Measurements from ENCODE around the gene HTRA2.
A peak's percentile ranks its signal among the peaks of the same experiment; 100 is the strongest.

The HTRA2 gene

GRCh38 chr2:74514368-74515270 is 15.1 kb upstream of the HTRA2 start, which contains the start of gene TLX2:
TSS of gene TLX2 (plus strand) at chr2:74514450. CDS start at chr2:74514807, 357 bp downstream.
- H3K27me3 ChIP-seq (ENCODE audit: control insufficient read depth, insufficient read depth, low read length), result no peaks in the 10 kb centered on the region
- H3K4me1 ChIP-seq, result no peaks in the 10 kb centered on the region
- peak within 1 kb of the TSS; percentile 39 for H3K4me3 ChIP-seq (ENCODE audit: low read depth, low read length)

GRCh38 chr2:74515271-74515980 is 14.3 kb upstream of the HTRA2 start:
- Histone ChIP-seq H3K9ac (no peak overlapping the region), H3K4me2 (ENCODE audit: low read length) (peak overlapping the region; percentile 61), H3K27ac (no peak overlapping the region), H3K4me3 (ENCODE audit: low read depth, low read length) (peak overlapping the region; percentile 46), H3K27me3 (ENCODE audit: control insufficient read depth, insufficient read depth, low read length) (no peaks in the 10 kb centered on the region), H3K9me3 (ENCODE audit: control insufficient read depth, low read length) (no peaks in the 10 kb centered on the region), H2AFZ (peak overlapping the region; percentile 62), H3K4me1 (no peaks in the 10 kb centered on the region), H3K36me3 (ENCODE audit: control insufficient read depth, insufficient read depth, low read length) (no peaks in the 10 kb centered on the region), H3K79me2 (no peaks in the 10 kb centered on the region)
- no peak for TF ChIP-seq CTCF (IDR thresholded peaks at IDR 0.05)

More at GRCh38 chr2:74514368-74515270, 15.1 kb upstream of the HTRA2 start, which contains the start of gene TLX2:
- Histone ChIP-seq H3K27ac (no peak within 1 kb of the TSS), H3K79me2 (no peaks in the 10 kb centered on the region), H3K4me2 (ENCODE audit: low read length) (peak within 1 kb of the TSS; percentile 57), H2AFZ (no peak within 1 kb of the TSS), H3K9ac (no peak within 1 kb of the TSS), H3K36me3 (ENCODE audit: control insufficient read depth, insufficient read depth, low read length) (no peaks in the 10 kb centered on the region), H3K9me3 (ENCODE audit: control insufficient read depth, low read length) (no peaks in the 10 kb centered on the region)
- no peak for TF ChIP-seq CTCF (IDR thresholded peaks at IDR 0.05)

GRCh38 chr2:74515981-74516633 is 13.6 kb upstream of the HTRA2 start:
- peak overlapping the region; percentile 46 for H3K4me3 ChIP-seq (ENCODE audit: low read depth, low read length)
- H3K36me3 ChIP-seq (ENCODE audit: control insufficient read depth, insufficient read depth, low read length), result no peaks in the 10 kb centered on the region
- H3K9ac ChIP-seq, result no peak overlapping the region
- H3K9me3 ChIP-seq (ENCODE audit: control insufficient read depth, low read length), result no peaks in the 10 kb centered on the region
- TF ChIP-seq CTCF (IDR thresholded peaks at IDR 0.05), result no peak
- H3K79me2 ChIP-seq, result no peaks in the 10 kb centered on the region
- H3K4me2 ChIP-seq (ENCODE audit: low read length), result peak overlapping the region; percentile 61
- H3K27ac ChIP-seq, result no peak overlapping the region
- no peaks in the 10 kb centered on the region for H3K27me3 ChIP-seq (ENCODE audit: control insufficient read depth, insufficient read depth, low read length)
- H3K4me1 ChIP-seq, result no peaks in the 10 kb centered on the region
- peak overlapping the region; percentile 62 for H2AFZ ChIP-seq

GRCh38 chr2:74516650-74517049 is 13.1 kb upstream of the HTRA2 start:
- no peak for TF ChIP-seq CTCF (IDR thresholded peaks at IDR 0.05)
- no peaks in the 10 kb centered on the region for H3K9me3 ChIP-seq (ENCODE audit: control insufficient read depth, low read length)
- no peaks in the 10 kb centered on the region for H3K36me3 ChIP-seq (ENCODE audit: control insufficient read depth, insufficient read depth, low read length)
- H3K9ac ChIP-seq, result no peak overlapping the region
- H3K79me2 ChIP-seq, result no peaks in the 10 kb centered on the region
- H3K4me3 ChIP-seq (ENCODE audit: low read depth, low read length), result peak overlapping the region; percentile 46
- H2AFZ ChIP-seq, result peak overlapping the region; percentile 62
- no peak overlapping the region for H3K27ac ChIP-seq
- no peaks in the 10 kb centered on the region for H3K4me1 ChIP-seq
- H3K27me3 ChIP-seq (ENCODE audit: control insufficient read depth, insufficient read depth, low read length), result no peaks in the 10 kb centered on the region
- peak overlapping the region; percentile 61 for H3K4me2 ChIP-seq (ENCODE audit: low read length)

Measured in parathyroid adenoma (tissue), 2 donors.